Esophagus squamous epithelium (tissue), 5 donors: ENCODE data around the gene PCSK4. TPM values are rescaled to one million over a fixed set of nuclear protein-coding genes. Genes with fewer than 3 reads are reported as not detected.
"Not testable (repeated sequence)": the region's sequence is repeated elsewhere in the genome, so short reads cannot be mapped to it uniquely, and the experiment has no call there.

Experiments
- DNase-seq: peaks from one replicate; lab custom pipeline; 2025; lab: John Stamatoyannopoulos, UW
- H3K27ac ChIP-seq, 4 donors: fragments of 200-600 bp; sonication (generic); one replicate each; pipeline ENCODE4 v1.5.1; 2016 to 2019; ENCODE audit warnings: mild to moderate bottlenecking in 1 of 4
- H3K27me3 ChIP-seq, 4 donors: fragments of 200-600 bp; sonication (generic); 1 replicate in 3 of 4; 2 replicates in 1 of 4; pipeline versions ENCODE4 v1.5.1 to v1.6.0; 2017 to 2021; ENCODE audit warnings: antibody characterized with exemption in 1 of 4
- H3K36me3 ChIP-seq, 3 donors: fragments of 200-600 bp; sonication (generic); one replicate each; pipeline ENCODE4 v1.5.1; 2016 to 2019
- H3K4me1 ChIP-seq, 3 donors: fragments of 200-600 bp; sonication (generic); one replicate each; pipeline ENCODE4 v1.5.1; 2017 to 2019
- H3K4me3 ChIP-seq, 4 donors: fragments of 200-600 bp; sonication (generic); 1 replicate in 3 of 4; 2 replicates in 1 of 4; pipeline ENCODE4 v1.5.1; 2016 to 2019; ENCODE audit warnings: mild to moderate bottlenecking in 2 of 4, moderate library complexity in 1 of 4
- H3K9me3 ChIP-seq, 3 donors: fragments of 200-600 bp; sonication (generic); one replicate each; pipeline ENCODE4 v1.5.1; 2016 to 2019
- CTCF ChIP-seq, 6 experiments: fragments of 450-650 bp in 4 of 6; fragments of 200-600 bp in 2 of 6; sonication (generic) in 2 of 6; IDR thresholded peaks; one replicate each; pipeline ENCODE4 v1.5.1; 2016 to 2019; ENCODE audit warnings: antibody characterized with exemption in 6 of 6, mild to moderate bottlenecking in 4 of 6, moderate library complexity in 4 of 6
- POLR2A ChIP-seq, 4 donors: fragments of 450-650 bp; IDR thresholded peaks; one replicate each; pipeline ENCODE4 v1.6.1; 2017; ENCODE audit warnings: antibody characterized with exemption in 4 of 4, mild to moderate bottlenecking in 4 of 4, moderate library complexity in 3 of 4
- WGBS, 2 donors: methylation state at CpG; one replicate each; pipeline ENCODE4 v1.1.5; 2018; 5-methylcytosine and 5-hydroxymethylcytosine counted together
- intact Hi-C: fragments of 100-400 bp; cut with DNase I; formaldehyde crosslinking; loops from one replicate; pipeline ENCODE4 v1.15.0; 2022
- total RNA-seq, 4 donors: library from RNA; depleted of rRNA; stranded (reverse); fragments of >200 nt; gene quantifications; one replicate each; pipeline ENCODE4 v1.1.0, GENCODE V29; 2016
- donor health status: DM: yes; HTN: yes; CAD: no.

PCSK4 gene
- 1 to 10 TPM in 2 of 4 donors, under 1 TPM in 2; 0.35 to 5.5 (median 1.1) TPM for total RNA-seq

GRCh38 chr19:1490311-1491113 lies at the start of gene PCSK4:
Gene PCSK4 (minus strand): TSS chr19:1490350. CDS start chr19:1490346, 4 bp downstream.
- intact Hi-C loops, result no loop called here
- TF ChIP-seq CTCF (IDR thresholded peaks at IDR 0.05) (peak in 1 of 6 experiments; percentile 30), POLR2A (IDR thresholded peaks at IDR 0.05) (peak in 2 of 4 donors; percentile 10 to 34)
- peak within 1 kb of the TSS; percentile 66 to 87 (median 85) for H3K27ac ChIP-seq
- peak within 1 kb of the TSS; percentile 48 to 79 (median 52) for H3K4me3 ChIP-seq
- no peaks in the 10 kb centered on the region for H3K9me3 ChIP-seq
- peak; percentile 97 for DNase-seq
- no peaks in the 10 kb centered on the region for H3K36me3 ChIP-seq
- peaks cover 16 to 32% (median 16%) of the 10 kb centered on the region in 3 donors for H3K4me1 ChIP-seq
- WGBS, 2 donors, result 0 to 1% methylated on average over 25 to 29 of the region's 74 CpGs
- H3K27me3 ChIP-seq, result peaks cover 0 to 9% (median 0%) of the 10 kb centered on the region in 4 donors

- H3K36me3 ChIP-seq, H3K4me3 ChIP-seq, H3K9me3 ChIP-seq, DNase-seq: not testable (repeated sequence)
- intact Hi-C loops, result loop anchor here (10.0 kb wide), 1 partner anchor 265 kb away; no protein-coding TSS in a partner anchor
- Histone ChIP-seq H3K27me3 (peaks cover 0 to 63% (median 0%) of the 10 kb centered on the region in 4 donors), H3K27ac (peak overlapping the region in 1 of 4 donors; percentile 44), H3K4me1 (peaks cover 0 to 14% (median 0%) of the 10 kb centered on the region in 3 donors)
- WGBS, 2 donors, result 81 to 83% methylated on average over 8 of the region's 11 CpGs
These were observed 49.6 kb upstream of the PCSK4 start for GRCh38 chr19:1539749-1540148.

GRCh38 chr19:1538978-1539377 lies 48.8 kb upstream of the PCSK4 start:
- Histone ChIP-seq H3K4me1 (peaks cover 0 to 14% (median 0%) of the 10 kb centered on the region in 3 donors), H3K9me3 (no peaks in the 10 kb centered on the region), H3K27me3 (peaks cover 0 to 64% (median 0%) of the 10 kb centered on the region in 4 donors), H3K27ac (no peak overlapping the region), H3K4me3 (no peak overlapping the region), H3K36me3 (no peaks in the 10 kb centered on the region)
- DNase-seq, result no peak
- 16 to 26% methylated on average over 15 of the region's 15 CpGs for WGBS, 2 donors
- TF ChIP-seq CTCF (IDR thresholded peaks at IDR 0.05) (no peak), POLR2A (IDR thresholded peaks at IDR 0.05) (no peak)
- intact Hi-C loops, result no loop called here

- intact Hi-C loops, H3K9me3 ChIP-seq, H3K27ac ChIP-seq, H3K36me3 ChIP-seq, H3K4me3 ChIP-seq, DNase-seq: not testable (repeated sequence)
- H3K4me1 ChIP-seq, result peaks cover 0 to 13% (median 0%) of the 10 kb centered on the region in 3 donors
- 90 to 95% methylated on average over 5 to 7 of the region's 7 CpGs for WGBS, 2 donors
- peaks cover 0 to 67% (median 0%) of the 10 kb centered on the region in 4 donors for H3K27me3 ChIP-seq
These were observed 45.5 kb upstream of the PCSK4 start for GRCh38 chr19:1535699-1536098.

GRCh38 chr19:1534972-1535371 lies 44.8 kb upstream of the PCSK4 start:
- Histone ChIP-seq H3K9me3 (no peaks in the 10 kb centered on the region), H3K4me3 (no peak overlapping the region), H3K36me3 (no peaks in the 10 kb centered on the region), H3K4me1 (peaks cover 0 to 6% (median 0%) of the 10 kb centered on the region in 3 donors), H3K27ac (no peak overlapping the region), H3K27me3 (peaks cover 0 to 63% (median 0%) of the 10 kb centered on the region in 4 donors)
- 44% methylated on average over 1 of the region's 14 CpGs; no CpG with 5 or more reads in 1 of the 2 donors for WGBS, 2 donors
- intact Hi-C loops, result no loop called here
- DNase-seq, result no peak
- no peak for TF ChIP-seq POLR2A (IDR thresholded peaks at IDR 0.05)
- TF ChIP-seq CTCF (IDR thresholded peaks at IDR 0.05), result no peak
